ENCODE results near the gene PLCB1.
"Not testable (repeated sequence)": the region's sequence is repeated elsewhere in the genome, so short reads cannot be mapped to it uniquely, and the experiment has no call there.

PLCB1 gene

DNA sequence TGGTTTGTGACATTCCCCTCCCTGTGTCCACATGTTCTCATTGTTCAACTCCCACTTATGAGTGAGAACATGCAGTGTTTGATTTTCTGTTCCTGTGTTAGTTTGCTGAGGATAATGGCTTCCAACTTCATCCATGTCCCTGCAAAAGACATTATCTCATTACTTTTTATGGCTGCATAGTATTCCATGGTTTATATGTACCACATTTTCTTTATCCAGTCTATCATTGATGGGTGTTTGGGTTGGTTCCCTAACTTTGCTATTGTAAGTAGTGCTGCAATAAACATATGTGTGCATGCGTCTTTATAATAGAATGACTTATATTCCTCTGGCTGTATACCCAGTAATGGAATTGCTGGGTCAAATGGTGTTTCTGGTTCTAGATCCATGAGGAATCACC lies 247.1 kb downstream of the PLCB1 start:
- not testable (repeated sequence) for DNase-seq

DNA sequence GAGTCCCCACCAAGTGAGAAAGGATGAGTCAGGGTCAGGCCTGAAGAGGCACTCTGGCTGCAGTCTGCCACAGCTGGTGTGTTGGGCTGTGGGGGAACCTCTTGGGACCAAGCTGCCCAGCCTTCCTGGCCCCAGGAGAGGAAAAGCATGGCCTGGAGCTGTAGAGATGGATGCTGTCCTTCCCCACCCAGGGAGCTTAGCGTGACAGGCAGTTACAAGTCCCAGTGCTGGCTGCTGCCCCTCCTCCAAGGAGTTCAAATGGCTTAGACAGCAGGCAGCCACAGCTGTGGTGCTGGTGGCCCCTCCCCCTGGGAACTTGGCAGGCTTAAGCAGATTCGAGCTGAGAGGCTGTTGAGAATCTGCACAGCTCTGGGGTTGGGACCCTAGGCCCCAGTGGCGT lies 253.2 kb downstream of the PLCB1 start:
- DNase-seq, result no peak

DNA sequence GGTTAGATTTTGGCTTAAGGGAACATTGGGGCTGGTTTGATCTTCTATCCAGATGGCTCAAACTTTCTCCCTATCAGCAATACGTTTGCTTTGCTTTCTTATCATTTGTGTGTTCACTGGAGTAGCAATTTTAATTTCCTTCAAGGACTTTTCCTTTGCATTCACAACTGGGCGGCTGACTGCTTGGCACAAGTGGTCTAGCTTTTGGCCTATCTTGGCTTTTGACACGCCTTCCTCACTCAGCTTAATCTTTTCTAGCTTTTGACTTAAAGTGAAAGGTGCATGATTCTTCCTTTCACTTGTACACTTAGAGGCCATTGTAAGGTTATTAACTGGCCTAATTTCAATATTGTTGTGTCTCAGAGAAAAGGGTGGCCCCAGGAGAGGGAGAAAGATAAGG lies 254.9 kb downstream of the PLCB1 start:
- DNase-seq, result no peak

DNA sequence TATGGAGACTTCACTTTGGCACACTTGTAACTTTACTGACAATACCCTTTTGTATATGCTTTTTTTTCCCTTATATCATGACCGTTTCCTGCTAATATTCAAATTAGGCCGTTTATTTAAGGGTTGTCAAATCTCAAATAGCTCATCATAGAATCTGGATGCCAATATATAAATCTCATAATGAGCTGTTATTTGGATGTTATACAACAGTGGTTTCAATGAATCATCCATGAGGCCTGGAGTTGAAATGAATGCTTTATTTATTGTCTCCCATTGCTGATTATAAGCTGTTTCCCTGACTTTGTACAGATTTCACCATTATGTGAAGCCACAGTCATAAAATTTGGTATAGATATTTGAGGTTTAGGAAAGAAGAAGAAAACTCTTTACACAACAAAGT lies 256.1 kb downstream of the PLCB1 start:
- no peak for DNase-seq

DNA sequence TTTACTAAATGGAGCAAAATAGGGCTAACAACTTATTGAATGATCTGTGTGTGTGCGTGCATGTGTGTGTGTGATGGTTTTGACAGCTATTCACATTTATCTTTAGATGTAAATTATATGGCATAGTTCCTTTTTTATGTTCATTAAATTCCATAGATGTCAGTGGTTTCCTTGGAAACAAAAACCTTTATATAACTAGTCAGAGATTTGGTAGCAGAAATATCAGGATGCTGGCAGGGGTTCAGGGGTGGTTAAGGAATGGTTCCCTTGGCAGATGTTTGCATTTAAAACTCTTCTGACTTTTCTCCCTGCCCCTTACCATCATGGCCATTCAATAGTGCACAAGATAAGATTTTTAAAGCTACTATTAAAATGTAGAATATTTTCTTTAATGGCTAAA lies 256.6 kb downstream of the PLCB1 start:
- DNase-seq, result no peak

DNA sequence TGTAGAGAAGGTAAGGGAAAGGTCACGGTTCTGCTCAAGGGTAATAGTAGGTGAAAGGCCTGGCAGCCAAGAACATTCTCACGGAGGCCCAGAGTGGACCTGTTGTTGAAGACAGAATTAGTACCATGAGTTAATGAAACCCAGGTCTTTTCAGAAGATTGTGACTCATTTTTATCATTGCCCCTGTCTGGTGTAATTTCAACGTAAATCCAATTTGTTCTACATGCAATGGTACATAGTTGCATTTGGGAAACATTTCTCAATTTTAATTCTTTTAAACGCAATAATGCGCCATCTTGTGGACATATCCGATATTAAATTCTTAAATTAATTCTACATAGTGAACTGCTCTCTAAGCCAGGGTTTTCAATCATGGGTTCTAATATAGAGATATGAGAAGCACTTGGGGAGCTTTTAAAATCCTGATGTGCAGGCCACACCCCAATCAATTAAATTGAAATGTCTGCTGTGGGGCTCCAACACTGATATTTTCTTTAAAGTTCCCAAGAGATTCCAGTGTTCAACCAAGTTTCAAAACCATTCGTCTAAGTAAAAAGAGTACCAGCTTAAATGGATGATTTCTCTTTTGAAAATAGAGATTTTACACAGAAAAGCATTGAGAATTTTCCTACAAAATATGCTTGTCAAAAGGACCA lies 257.4 kb downstream of the PLCB1 start:
- DNase-seq, result peak; percentile 47

DNA sequence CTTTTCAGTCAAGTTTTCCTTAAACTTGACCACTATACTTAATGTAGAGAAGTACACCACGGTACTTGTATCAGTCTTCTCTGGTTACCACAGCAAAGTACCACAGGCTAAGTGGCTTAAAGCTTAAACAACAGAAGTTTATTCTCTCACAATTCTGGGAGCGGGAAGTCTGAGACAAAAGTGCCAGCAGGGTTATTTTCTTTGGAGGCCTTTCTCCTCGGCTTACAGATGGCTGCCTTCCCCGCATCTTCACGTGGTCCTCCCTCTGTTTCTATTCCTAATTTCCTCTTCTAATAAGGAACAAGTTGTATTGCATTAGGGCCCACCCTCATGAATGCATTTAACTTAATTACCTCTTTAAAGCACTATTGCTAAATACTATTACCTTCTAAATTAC lies 258.0 kb downstream of the PLCB1 start:
- DNase-seq, result no peak

DNA sequence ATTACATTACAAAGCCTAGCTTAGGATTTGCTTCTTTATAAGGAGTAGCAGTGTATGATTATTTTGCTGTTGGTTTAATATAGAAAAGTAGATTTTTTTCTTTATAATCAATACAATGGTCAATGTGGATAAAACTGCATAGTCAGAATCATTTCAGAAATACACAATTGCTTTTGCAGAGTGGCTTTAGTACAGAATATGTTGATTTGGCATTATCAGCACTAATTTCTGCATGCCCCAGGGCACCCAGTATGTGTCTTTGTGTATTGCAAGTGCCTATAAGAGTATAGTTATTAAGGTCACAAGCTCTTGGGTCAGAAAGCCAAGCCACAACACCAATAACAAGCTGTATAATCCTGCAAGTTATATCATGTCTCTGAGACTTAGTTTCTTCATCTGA lies 258.4 kb downstream of the PLCB1 start:
- no peak for DNase-seq

DNA sequence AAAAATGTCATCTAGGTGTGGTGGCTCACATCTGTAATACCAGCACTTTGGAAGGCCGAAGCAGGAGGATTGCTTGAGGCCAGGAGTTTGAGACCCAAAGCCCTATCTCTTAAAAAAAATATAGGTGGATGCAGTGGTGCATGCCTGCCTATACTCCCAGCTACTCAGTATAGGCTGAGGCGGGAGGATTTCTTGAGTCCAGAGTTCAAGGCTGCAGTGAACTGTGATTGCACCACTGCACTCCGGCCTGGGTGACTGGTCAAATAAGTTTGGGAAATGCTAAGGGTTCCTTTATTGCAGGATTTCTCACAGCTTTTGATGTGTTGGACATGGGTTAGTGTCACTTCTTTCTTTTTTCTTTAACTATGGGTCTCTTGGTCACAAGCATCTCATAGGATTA lies 261.3 kb downstream of the PLCB1 start:
- no peak for DNase-seq

DNA sequence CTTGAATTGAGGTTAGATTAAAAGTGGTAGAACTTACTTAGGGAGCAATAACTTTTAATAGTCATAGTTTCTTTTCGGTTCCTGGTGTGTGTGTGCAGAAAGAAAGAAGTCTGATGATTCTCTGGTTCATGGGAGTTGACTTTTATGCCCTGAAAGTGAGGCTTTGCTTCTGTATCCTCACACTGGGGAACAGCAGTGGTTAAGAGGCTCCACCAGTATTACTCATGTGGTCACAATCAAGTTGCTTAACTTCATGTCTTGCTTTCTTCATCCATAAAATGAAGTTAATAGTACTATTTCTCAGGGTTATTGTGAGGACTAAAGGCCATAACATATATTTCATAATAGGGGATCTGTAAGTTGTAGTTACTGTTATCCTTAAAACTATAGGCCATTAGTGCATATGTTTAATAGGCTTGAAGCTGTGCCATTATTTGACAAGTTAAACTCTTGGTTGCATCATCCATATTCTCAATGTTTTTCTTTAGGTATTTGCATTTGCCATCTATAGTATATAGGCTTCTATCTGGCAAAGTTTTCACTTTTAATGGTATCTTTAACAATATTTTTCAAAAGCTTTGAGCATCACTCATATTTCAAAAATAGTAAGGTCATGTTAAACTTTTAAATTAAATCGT lies 262.4 kb downstream of the PLCB1 start:
- DNase-seq, result no peak

DNA sequence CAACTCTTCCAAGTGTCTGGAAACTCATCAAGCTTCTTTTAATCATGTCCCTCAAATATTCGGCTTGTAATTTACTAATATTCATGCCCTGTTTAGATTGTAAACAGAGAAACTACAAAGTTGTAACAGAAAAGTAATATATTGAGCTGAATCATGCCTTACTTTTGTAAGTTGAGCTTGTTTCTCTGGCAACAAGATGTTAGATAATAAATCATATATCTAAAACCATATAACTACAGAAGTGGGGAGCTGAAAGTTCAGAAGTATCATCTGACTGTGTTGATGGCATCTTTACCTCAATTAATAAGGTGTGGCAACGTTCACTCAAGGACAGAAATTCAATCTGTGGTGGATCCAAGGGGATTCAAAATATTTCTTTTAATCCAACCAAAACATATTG lies 263.9 kb downstream of the PLCB1 start:
- no peak for DNase-seq

DNA sequence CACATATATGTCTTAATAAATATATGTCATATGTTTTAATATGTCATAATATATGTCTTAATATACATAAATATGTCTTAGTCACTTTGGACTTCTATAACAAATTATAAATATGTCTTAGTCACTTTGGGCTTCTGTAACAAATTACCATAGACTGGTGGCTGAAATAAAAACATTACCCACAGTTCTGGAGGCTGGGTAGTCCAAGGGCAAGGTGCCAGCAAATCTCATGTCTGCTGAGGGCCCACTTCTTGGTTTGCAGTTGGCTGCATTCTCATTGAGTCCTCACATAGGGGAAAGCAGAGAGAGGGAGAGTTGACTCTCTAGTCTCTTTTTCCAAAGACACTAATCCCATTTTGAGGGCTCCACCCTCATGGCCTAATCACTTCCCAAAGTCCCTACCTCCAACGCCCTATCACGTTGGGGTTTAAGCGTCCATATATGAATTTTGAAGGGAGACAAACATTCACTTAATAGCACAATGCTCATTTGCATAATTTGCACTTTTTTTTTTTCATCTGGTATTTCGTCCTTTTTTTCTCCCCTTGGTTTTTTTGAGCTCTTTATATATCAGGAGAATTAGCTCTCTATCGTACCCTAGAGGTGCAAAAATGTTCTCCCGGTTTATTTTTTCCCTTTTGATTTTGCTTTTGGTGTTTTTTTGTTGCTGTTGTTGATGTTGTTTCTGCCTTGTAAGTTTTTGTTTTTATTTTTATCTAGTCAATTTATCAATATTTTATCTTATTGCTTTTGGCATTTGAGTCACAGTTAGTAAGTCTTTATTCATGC lies 266.4 kb downstream of the PLCB1 start:
- DNase-seq, result no peak

DNA sequence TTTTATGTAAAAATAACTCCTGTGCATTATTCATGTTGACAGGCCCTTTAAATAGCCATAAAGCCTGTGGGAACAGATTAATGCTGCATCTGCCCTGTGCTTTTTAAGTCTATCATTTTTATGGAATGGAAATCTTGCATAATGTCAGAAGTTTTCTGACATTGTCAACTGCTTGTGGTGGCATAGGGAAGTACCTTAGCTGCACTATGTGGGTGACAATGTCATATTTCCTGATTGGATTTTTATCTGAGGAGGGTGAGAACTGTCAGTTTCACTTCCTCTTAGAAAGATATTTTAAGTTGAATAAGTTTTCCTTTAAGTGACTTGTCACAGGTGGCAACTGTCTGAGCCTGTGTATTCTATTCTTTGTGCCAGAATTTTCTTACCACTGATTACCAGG lies 267.9 kb downstream of the PLCB1 start:
- DNase-seq, result peak; percentile 24

DNA sequence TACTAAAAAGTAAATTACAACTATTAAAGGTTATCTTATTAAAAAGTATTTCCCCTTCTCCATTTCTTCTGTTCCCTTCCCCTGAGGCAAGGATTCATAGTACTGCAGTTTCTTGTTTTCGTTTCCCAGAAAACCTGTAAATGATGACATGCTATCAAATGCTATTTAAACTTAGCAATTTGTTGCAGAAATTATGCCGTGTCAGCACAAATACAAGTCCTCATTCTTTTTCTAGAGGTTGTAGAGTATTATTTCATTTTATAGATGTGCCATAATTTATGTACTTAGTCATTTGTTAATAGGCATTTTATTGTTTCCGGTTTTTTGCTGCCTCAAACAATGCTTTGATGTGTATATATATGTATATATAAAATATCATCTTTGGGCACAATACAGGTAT lies 268.4 kb downstream of the PLCB1 start:
- DNase-seq, result no peak

DNA sequence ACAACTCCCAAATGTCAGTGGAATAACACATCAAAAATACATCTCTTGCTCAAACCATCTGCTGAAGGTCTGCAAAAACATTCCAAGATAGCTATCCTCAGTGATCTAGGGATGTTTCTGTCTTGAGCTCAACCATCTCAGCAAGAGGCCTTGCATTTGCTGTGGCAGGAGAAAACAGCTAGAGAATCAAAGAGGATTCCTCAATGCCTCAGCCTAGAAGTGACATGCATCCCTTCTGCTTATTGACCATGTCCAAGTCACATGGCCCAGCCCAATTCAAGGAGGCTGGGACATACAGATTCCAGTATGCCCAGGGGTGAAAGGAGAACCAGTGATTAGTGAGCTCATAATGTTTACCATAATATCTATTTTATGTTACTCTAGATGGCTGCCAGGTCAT lies 269.5 kb downstream of the PLCB1 start:
- DNase-seq, result no peak

DNA sequence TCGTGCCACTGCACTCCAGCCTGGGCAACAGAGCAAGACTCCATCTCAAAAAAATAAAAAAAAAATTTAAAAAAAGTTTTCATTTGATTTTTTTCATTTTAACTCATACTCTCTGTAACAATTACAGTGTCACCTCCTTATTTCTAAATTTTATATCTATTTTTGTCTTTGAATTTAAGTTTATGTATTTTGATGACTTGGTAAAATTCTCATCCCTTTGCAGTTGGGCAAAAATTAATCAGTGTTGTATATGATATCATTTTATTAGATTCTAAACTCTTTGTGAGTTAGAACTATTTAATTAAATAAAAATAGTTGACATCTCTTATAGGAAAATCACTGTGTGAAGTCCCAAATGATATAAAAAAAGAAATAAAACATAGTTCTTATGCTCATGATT lies 270.7 kb downstream of the PLCB1 start:
- DNase-seq, result no peak

DNA sequence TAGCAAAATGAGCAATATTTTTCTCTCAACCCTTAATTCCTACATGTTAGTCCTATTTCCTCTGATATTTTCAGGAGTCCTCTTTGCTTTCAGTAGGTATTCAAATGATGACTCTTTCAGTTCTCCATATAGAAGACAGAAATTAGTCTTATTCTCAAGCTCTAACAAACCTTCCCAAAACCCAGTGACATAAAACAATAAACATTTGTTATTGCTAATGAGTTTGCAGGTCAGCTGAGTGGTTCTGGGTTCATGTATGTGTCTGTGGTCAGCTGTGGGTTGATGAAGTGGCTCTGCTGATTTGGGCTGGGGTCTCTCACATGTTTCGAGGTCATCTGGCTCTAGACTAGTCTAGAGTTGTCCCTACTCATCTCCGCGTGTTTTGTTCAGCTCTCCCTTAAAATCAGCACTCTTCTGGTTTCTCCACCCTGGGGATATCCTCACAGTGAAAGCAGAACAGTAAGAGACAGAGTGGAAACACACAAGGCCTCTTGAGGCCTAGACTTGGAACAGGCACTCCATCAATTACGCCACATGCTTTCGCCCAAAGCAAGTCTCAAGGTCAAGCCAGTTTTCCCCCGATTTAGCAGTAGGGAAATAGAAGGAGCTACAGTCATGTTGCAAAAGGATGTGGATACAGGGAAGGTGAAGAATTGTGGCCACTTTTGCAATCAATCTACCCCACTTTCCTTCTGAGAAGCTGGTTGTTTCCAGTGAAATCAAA lies 273.0 kb downstream of the PLCB1 start:
- DNase-seq, result no peak

DNA sequence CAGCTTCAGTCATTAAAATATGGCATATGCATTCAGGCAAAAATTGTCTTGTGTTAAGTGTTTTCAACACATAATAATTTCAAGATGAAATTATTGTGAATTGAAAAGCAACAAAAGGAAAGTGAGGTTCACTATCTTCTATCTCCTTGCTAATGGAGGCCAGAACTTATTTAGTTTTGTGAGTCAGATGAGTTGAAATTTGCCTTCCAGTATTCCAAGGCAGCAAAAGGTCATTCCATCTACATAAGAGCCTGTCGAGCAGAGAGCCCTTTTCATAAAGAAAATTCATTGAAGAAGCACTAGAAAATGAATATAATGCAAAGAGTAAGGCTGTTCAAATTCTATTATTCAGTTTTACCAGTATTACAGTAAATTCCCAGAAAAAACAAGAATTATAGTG lies 274.3 kb downstream of the PLCB1 start:
- DNase-seq, result no peak

DNA sequence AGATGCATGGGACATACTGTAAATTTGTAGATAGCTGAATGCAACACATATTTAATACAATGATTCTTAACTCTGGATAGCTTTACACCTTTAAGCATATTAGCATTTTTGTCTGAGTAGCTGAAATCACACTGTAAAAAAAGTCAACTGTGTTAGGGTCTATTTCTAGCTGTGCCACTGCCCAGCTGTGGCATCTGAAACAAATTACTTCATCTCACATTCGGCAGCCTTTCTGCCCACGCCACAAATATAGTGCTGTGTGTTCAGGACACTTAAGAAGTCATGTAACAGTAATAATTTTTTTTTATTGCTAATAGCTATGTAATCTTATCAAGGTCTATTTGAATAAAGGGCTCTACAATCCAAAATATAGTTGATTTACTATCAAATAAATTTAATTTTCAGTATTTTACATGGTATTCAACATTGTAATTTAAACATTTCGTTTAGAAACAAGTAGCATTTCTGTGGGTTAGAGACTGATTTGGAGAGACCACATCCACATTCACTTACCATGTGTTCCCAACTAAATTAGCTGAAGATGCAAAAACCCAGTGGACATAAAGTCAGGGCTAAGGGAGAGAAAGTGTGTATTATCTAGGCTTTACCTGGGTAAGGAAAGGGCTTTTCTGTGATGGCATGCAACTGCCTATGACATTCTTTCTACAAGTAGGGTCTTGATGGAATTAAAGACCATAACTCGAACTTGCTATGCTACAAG lies 276.7 kb downstream of the PLCB1 start:
- no peak for DNase-seq

DNA sequence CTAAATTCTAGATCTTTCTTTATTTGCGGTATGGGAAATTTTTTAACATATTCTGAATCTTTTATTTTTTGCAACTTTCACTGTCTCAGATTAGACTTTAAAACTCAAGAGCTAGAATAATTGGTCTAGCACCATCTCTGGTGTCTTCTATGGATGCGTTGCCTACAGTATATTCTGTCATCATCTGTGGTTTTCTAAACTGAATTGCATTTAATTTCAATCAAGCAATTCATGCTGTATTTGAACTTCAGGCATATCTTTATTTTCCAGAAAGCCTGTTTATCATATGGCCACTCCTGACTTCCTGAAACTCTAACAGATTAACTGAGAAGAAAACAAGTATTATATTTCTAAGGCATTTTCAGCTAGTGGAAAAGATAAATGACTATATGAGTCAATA lies 281.6 kb downstream of the PLCB1 start:
- no peak for DNase-seq

DNA sequence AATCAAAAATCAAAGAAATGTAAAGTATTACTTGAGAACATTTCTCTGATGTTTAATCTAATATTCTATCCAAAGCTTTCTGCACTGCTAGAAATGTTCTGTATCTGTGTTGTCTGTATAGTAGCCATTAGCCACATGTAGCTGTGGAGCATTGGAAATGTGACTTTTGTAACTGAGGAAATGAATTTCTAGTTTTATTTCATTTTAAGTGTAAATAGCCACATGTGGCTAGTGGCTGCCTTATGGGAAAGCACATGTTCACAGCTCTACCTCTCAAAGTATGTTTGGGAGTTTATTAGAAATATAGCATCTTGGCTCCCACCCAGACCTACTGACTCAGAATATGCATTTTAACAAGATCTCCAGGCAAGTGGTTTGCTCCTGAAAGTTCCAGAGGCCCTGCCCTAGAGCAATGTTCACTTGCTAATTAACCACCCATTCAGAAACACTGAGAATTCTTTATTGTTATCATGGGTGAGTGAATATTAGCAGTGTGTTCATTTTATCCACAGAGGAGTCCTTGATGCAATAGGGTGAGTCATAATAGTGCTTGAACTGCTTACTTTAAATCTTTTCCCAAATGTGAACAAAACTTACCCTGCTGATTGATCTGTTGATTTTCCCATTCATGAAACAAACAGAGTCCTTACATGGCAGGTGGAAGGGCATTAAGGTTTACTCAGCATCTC lies 282.7 kb downstream of the PLCB1 start:
- no peak for DNase-seq

DNA sequence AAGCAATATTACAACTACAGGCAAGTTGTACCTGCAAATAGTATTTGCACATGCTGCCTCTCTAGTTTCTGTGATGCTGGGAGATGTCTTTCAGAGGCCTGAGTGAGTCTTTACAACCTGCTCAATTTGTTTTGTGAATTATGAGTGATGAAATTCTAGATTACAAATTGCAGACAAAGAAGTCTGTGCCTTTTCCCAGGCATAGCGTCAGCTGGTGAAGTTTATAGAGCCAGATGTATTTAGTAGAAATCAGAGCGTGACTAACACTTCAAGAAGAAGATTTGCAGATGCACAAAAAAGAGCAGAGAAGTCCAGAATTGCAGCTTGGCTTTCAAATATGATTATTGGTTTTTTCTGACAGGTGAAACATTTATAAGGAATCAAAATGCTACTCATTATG lies 289.9 kb downstream of the PLCB1 start:
- DNase-seq, result no peak
